ENCODE data around the gene CRTC1. TPM values are rescaled to one million over a fixed set of nuclear protein-coding genes. Genes with fewer than 3 reads are reported as not detected.
A peak's percentile ranks its signal among the peaks of the same experiment; 100 is the strongest.

The CRTC1 gene
- total and polyA plus RNA-seq, 2 of the 13 experiments (the other 11 are each of a cell fraction or from before 2014, with no cell fraction given): 2.0 to 2.7 TPM

- TF ChIP-seq ZNF747 (CRISPR knock-in tag; IDR thresholded peaks at IDR 0.05; ENCODE audit: borderline replicate concordance): no peak
- TF ChIP-seq, protein P1, sequence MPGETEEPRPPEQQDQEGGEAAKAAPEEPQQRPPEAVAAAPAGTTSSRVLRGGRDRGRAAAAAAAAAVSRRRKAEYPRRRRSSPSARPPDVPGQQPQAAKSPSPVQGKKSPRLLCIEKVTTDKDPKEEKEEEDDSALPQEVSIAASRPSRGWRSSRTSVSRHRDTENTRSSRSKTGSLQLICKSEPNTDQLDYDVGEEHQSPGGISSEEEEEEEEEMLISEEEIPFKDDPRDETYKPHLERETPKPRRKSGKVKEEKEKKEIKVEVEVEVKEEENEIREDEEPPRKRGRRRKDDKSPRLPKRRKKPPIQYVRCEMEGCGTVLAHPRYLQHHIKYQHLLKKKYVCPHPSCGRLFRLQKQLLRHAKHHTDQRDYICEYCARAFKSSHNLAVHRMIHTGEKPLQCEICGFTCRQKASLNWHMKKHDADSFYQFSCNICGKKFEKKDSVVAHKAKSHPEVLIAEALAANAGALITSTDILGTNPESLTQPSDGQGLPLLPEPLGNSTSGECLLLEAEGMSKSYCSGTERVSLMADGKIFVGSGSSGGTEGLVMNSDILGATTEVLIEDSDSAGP (CRISPR knock-in tag; IDR thresholded peaks at IDR 0.05; ENCODE audit: borderline replicate concordance): peak; percentile 9; the same call in 1 of the 2 replicates
- peak; percentile 70; the same call in 1 of the 2 replicates for TF ChIP-seq ZMAT3 (CRISPR knock-in tag; conservative IDR thresholded peaks at IDR 0.05)
- no peak for TF ChIP-seq ZNF891 (CRISPR knock-in tag; IDR thresholded peaks at IDR 0.05)
- peak; percentile 61 for TF ChIP-seq SALL1 (CRISPR knock-in tag; IDR thresholded peaks at IDR 0.05)
- no peak for TF ChIP-seq NBN (conservative IDR thresholded peaks at IDR 0.05)
- no peak for TF ChIP-seq JDP2 (CRISPR knock-in tag; IDR thresholded peaks at IDR 0.05; ENCODE audit: borderline replicate concordance)
- no peak for TF ChIP-seq KDM3A (CRISPR knock-in tag; IDR thresholded peaks at IDR 0.05; ENCODE audit: low read depth)
- no peak for TF ChIP-seq KDM5A (IDR thresholded peaks at IDR 0.05; ENCODE audit: borderline replicate concordance, low read length)
- no peak for TF ChIP-seq AGO2 (optimal IDR thresholded peaks at IDR 0.05; ENCODE audit: low read depth, low read length)
- TF ChIP-seq ZNF609 (CRISPR knock-in tag; IDR thresholded peaks at IDR 0.05; ENCODE audit: borderline replicate concordance): peak; percentile 54
- peak; percentile 15; the same call in 1 of the 2 replicates for TF ChIP-seq AHR (CRISPR knock-in tag; IDR thresholded peaks at IDR 0.05)
- TF ChIP-seq PAWR (CRISPR knock-in tag; IDR thresholded peaks at IDR 0.05; ENCODE audit: borderline replicate concordance): peak; percentile 61; the same call in 1 of the 2 replicates
- peak; percentile 97 for TF ChIP-seq TFAP4 (IDR thresholded peaks at IDR 0.05; ENCODE audit: borderline replicate concordance, low read depth)
- 0 out of 2 replicates have a peak, but pooled peaks have one; percentile 69 for TF ChIP-seq ZSCAN29 (CRISPR knock-in tag; conservative IDR thresholded peaks at IDR 0.05)
- no peak for TF ChIP-seq IKZF4 (CRISPR knock-in tag; IDR thresholded peaks at IDR 0.05; ENCODE audit: borderline replicate concordance, low read depth, not compliant biosample characterization)
- TF ChIP-seq DRAP1 (CRISPR knock-in tag; IDR thresholded peaks at IDR 0.05): 0 out of 2 replicates have a peak, but pooled peaks have one; percentile 20
- TF ChIP-seq MXI1 (IDR thresholded peaks at IDR 0.05; ENCODE audit: borderline replicate concordance, low read depth, low read length): no peak; the same call in 2 of the 3 replicates
- peak; percentile 41 for TF ChIP-seq YY1 (IDR thresholded peaks at IDR 0.05; ENCODE audit: insufficient read depth, insufficient replicate concordance, low read depth, low read length)
- peak; percentile 21; the same call in 1 of the 2 replicates for TF ChIP-seq KLF12 (CRISPR knock-in tag; IDR thresholded peaks at IDR 0.05; ENCODE audit: borderline replicate concordance)
Measured at GRCh38 chr19:18741124-18742121, 57.9 kb downstream of the CRTC1 start (continued).

Data from HepG2 (cell line).